Stimulated activated CD8-positive, alpha-beta memory T cell treated with anti-CD3 and anti-CD28 coated beads, Interleukin-15, amount 100 ng/mL, for 24 hours (primary cell): ENCODE data around the gene EPHB4.
"Not testable (repeated sequence)": the region's sequence is repeated elsewhere in the genome, so short reads cannot be mapped to it uniquely, and the experiment has no call there.

Experiments
- DNase-seq: peaks from one replicate; pipeline ENCODE4 v3.0.0-alpha.2; 2020; ENCODE audit warnings: low read depth

Gene EPHB4

DNA sequence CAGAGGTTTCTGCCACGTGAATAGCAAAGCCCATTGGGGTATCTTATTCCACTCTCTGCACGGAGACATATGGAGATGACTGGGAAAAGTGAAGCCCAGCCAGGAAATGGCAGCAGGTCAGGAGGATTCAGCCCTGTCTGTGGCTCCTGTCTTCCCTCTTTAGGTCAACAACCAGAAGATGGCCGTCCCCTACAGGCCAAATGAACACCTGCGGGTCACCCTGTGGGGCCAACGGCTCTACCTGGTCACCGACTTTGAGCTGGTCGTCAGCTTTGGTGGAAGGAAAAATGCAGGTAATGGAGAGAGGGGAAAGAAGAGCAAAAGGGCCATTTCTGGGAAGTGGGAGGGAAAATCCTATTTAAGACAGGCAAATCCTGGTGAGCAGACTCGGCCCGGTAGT is 38.3 kb downstream of the EPHB4 start:
- DNase-seq, result no peak

GRCh38 chr7:100786323-100786722 is 41.0 kb downstream of the EPHB4 start:
- no peak for DNase-seq

DNA sequence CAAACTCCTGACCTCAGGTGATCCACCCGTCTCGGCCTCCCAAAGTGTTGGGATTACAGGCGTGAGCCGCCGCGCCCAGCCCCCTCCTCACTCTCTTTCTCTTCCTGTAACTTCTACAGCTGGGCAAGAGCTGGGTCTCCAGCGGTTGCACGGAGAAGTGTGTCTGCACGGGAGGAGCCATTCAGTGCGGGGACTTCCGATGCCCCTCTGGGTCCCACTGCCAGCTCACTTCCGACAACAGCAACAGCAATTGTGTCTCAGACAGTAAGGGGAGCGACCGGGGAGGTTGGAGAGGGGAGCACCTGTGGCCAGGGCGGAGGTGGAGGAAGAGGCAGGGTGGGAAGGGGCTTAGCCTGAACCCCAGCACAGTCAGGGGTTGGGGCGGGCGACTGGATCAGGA is 41.4 kb downstream of the EPHB4 start:
- no peak for DNase-seq

GRCh38 chr7:100783804-100784203 is 43.5 kb downstream of the EPHB4 start:
- DNase-seq, result no peak

GRCh38 chr7:100781255-100781654 is 46.1 kb downstream of the EPHB4 start:
- DNase-seq, result no peak

DNA sequence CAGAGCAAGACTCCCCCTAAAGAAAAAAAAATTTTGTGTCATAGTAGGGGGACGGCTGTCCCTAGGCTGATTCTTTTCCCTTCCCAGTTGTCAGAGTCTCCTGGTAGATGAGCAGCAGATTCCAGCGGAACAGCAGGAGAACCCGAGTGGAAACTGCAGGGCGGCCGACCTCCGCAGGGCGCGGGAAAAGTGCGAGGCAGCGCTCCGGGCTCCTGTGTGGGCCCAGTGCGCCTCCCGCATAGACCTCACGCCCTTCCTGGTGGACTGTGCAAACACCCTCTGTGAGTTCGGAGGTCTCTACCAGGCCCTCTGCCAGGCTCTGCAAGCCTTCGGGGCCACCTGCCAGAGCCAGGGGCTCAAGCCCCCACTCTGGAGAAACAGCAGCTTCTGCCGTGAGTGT is 48.0 kb downstream of the EPHB4 start:
- no peak for DNase-seq

- DNase-seq, result no peak
Measured at GRCh38 chr7:100778061-100778621, 49.2 kb downstream of the EPHB4 start.

DNA sequence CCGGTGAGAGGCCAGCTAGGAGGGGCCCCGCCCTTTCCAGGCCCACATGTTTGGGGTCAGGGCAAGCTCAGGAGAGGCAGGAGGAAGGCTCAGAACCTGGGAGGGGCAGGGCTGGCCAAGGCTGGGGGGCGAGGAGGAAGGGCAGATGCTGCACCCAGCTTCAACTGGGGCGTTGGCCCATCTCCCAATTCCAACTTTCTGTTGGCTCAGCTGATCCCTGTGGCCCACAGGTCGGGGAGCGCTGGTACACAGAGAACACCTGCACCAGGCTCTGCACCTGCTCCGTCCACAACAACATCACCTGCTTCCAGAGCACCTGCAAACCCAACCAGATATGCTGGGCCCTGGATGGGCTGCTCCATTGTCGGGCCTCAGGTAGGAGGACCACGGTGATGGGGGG is 53.8 kb downstream of the EPHB4 start:
- no peak for DNase-seq

DNA sequence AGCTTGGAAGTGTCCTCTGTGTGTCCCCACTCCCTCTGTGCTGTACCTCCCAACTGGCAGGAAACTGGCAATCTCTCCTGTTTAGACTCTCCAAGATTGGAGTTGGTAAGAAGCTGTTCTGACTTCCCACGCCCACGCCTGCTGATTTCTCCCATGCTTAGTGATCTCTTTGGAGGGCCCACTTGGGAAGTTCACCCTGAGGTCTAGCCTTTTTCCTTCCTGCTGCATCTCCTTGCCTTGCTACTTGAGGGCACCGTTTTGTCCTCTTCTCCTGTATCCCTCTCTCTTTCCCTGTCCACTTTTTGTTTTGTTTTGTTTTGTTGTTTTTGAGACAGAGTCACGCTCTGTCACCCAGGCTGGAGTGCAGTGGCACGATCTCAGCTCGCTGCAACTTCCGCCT is 58.5 kb downstream of the EPHB4 start:
- DNase-seq, result no peak

- DNase-seq, result no peak
Measured at GRCh38 chr7:100765250-100765649, 62.1 kb downstream of the EPHB4 start.

DNA sequence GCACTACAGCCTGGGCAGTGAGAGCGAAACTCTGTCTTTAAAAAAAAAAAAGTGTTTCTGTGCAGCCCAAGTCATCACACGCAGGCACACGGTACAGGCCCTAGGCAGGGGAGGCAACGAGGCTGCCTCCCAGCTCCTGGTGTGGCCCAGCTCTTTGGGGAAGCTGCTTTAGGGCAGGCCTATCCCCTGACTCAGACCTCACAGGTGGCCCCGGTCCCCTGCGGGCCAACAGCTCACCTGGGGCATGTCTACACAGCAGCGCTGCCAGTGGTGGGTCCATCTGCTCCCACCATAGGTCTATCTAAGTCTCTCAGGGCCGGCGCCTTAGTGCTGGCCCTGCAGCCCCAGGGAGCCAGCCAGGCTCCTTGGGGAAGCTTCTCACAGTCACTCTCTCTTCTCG is 62.5 kb downstream of the EPHB4 start:
- no peak for DNase-seq

- no peak for DNase-seq
Measured at GRCh38 chr7:100763556-100764140, 63.7 kb downstream of the EPHB4 start.

- DNase-seq, result not testable (repeated sequence)
Measured at GRCh38 chr7:100762841-100763240, 64.5 kb downstream of the EPHB4 start.

- DNase-seq, result no peak
Measured at GRCh38 chr7:100759357-100760171, 67.8 kb downstream of the EPHB4 start.

DNA sequence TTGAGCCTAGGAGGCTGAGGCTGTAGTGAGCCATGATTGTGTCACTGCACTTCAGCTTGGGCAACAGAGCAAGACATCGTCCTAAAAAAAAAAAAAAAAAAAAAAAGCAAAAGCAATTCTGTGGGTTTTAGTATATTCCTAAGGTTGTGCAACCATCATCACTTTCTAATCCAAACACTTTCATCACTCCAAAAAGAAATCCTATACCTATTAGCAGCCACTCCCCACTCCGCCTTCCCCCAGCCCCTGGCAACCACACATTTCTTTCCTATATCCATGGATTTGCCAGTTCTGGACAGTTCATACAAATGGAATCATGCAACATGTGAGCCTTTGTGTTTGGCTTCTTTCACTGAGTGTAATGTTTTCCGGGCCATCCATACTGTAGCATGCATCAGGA is 73.6 kb downstream of the EPHB4 start:
- no peak for DNase-seq

- no peak for DNase-seq
Measured at GRCh38 chr7:100752994-100753393, 74.3 kb downstream of the EPHB4 start.
